H1 (cell line): ENCODE measurements around the gene MSTO1. TPM values are rescaled to one million over a fixed set of nuclear protein-coding genes. Genes with fewer than 3 reads are reported as not detected.

Source experiments
- CEBPB ChIP-seq: IDR thresholded peaks from 2 replicates; pipeline ENCODE4 v1.6.1; 2012; ENCODE audit warnings: low read depth, low read length
- CHD1 ChIP-seq: IDR thresholded peaks from 2 replicates; pipeline ENCODE4 v1.6.1; 2012; ENCODE audit warnings: low read depth, low read length, improper control_type of control experiment
- CHD7 ChIP-seq: fragments of 300-600 bp; sonication (generic); IDR thresholded peaks from 2 replicates; pipeline ENCODE4 v1.7.1; 2012; ENCODE audit warnings: low read length, moderate library complexity, mild to moderate bottlenecking, inconsistent platforms; ENCODE audit not compliant: insufficient replicate concordance
- CREB1 ChIP-seq: IDR thresholded peaks from 2 replicates; pipeline ENCODE4 v1.6.1; 2012; ENCODE audit warnings: inconsistent platforms
- EZH2 ChIP-seq: fragments of 200-600 bp; sonication (generic); IDR thresholded peaks from 2 replicates; pipeline ENCODE4 v1.7.1; 2012; ENCODE audit warnings: low read depth, mild to moderate bottlenecking, moderate library complexity, low read length, inconsistent platforms; ENCODE audit not compliant: severe bottlenecking
- JUN ChIP-seq: IDR thresholded peaks from 2 replicates; pipeline ENCODE4 v1.6.1; 2011; ENCODE audit warnings: low read depth, mild to moderate bottlenecking, improper control_type of control experiment, low read length
- KDM1A ChIP-seq: fragments of 200-600, 300-600 bp; sonication (generic); IDR thresholded peaks from 2 replicates; pipeline ENCODE4 v1.7.1; 2016; ENCODE audit warnings: mild to moderate bottlenecking, low read length, borderline replicate concordance
- MAFK ChIP-seq: IDR thresholded peaks from 2 replicates; pipeline ENCODE4 v1.6.1; 2012; ENCODE audit warnings: low read depth, mild to moderate bottlenecking, improper control_type of control experiment, low read length
- NANOG ChIP-seq: IDR thresholded peaks from 2 replicates; pipeline ENCODE4 v1.6.1; 2011; ENCODE audit warnings: low read length, low read depth, mild to moderate bottlenecking, inconsistent platforms; ENCODE audit not compliant: insufficient read depth, poor library complexity, severe bottlenecking
- POU5F1 ChIP-seq: IDR thresholded peaks from 2 replicates; pipeline ENCODE4 v1.6.1; 2011; ENCODE audit warnings: low read depth, mild to moderate bottlenecking, low read length, moderate library complexity
- SIN3A ChIP-seq, 2 experiments: IDR thresholded peaks in 1 of 2; conservative IDR thresholded peaks in 1 of 2; 2 replicates each; pipeline ENCODE4 v1.6.1; 2011 to 2012; ENCODE audit warnings: low read length in 2 of 2, improper control_type of control experiment in 1 of 2, low read depth in 1 of 2, mild to moderate bottlenecking in 1 of 2
- polyA plus RNA-seq, 7 experiments: library from polyadenylated mRNA; depleted of rRNA in 3 of 7; stranded (reverse) in 5 of 7; unstranded in 2 of 7; fragments of >200 nt in 5 of 7; fragments of 200-250 nt in 2 of 7; gene quantifications; 1 replicate in 5 of 7; 2 replicates in 1 of 7; 4 replicates in 1 of 7; pipeline versions ENCODE4 v1.2.1 to v1.2.3, GENCODE V29; 2011 to 2013; ENCODE audit warnings: missing spikeins in 2 of 7, mixed read lengths in 2 of 7
- total RNA-seq: library from RNA; stranded (reverse); fragmentation: NEBNext Ultra II Directional; extraction: Animal tissue kit (Norgen Biotek cat#: 25700); gene quantifications from 2 replicates; pipeline ENCODE4 v1.2.1, GENCODE V29; 2021

Gene MSTO1
- total and polyA plus RNA-seq, 2 of the 8 experiments (the other 6 are each of a cell fraction or from before 2014, with no cell fraction given) = 40.5 to 51.0 TPM

- TF ChIP-seq CHD7 = no peak
- TF ChIP-seq POU5F1 = no peak
- TF ChIP-seq EZH2 = no peak
- no peak for TF ChIP-seq JUN
- no peak for TF ChIP-seq NANOG
- no peak for TF ChIP-seq CHD1
- TF ChIP-seq SIN3A (conservative IDR thresholded peaks at IDR 0.05 in 1 of 2, IDR thresholded peaks at IDR 0.05 in 1 of 2; ENCODE audit: low read depth in 1 of 2, low read length in 2 of 2) = no peak
- TF ChIP-seq MAFK = no peak
- no peak for TF ChIP-seq KDM1A
- TF ChIP-seq CREB1 = 0 out of 2 replicates have a peak, but pooled peaks have one; percentile 10
- no peak for TF ChIP-seq CEBPB
These were observed at the start of gene MSTO1 (continued) for GRCh38 chr1:155609515-155610256.
